Coronary artery (tissue), 2 donors: ENCODE data around the gene OPHN1.
A peak's percentile ranks its signal among the peaks of the same experiment; 100 is the strongest.

Source experiments
- DNase-seq: peaks from one replicate; pipeline ENCODE4 v3.0.0-alpha.2; 2017; ENCODE audit warnings: low spot score
- H3K27ac ChIP-seq, 2 donors: fragments of 200-600 bp; sonication (generic); one replicate each; pipeline ENCODE4 v1.5.1; 2016 to 2019
- H3K4me3 ChIP-seq: fragments of 200-600 bp; sonication (generic); 2 replicates; pipeline ENCODE4 v1.5.1; 2016; ENCODE audit warnings: mild to moderate bottlenecking, moderate library complexity
- CTCF ChIP-seq: fragments of 200-600 bp; sonication (generic); IDR thresholded peaks from one replicate; pipeline ENCODE4 v1.5.1; 2019; ENCODE audit warnings: antibody characterized with exemption

The OPHN1 gene

DNA sequence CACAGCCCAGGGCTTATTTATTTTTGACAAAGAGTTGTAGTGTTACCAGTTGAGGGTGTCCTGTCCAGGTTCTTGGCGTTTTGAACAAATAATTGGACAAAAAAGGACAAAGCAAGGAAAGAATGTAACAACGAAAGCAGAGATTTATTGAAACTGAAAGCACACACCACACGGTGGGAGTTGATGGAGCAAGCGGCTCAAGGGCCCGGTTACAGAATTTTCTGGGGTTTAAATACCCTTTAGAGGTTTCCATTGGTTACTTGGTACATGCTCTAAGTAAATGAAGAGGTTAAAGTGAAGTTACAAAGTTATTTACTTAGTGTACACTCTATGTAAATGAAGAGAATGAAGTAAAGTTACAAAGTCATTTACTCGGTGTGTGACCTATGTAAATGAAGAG is 27.8 kb upstream of the OPHN1 start:
- H3K27ac ChIP-seq, result no peak overlapping the region
- no peak for TF ChIP-seq CTCF
- no peak overlapping the region for H3K4me3 ChIP-seq
- no peak for DNase-seq

DNA sequence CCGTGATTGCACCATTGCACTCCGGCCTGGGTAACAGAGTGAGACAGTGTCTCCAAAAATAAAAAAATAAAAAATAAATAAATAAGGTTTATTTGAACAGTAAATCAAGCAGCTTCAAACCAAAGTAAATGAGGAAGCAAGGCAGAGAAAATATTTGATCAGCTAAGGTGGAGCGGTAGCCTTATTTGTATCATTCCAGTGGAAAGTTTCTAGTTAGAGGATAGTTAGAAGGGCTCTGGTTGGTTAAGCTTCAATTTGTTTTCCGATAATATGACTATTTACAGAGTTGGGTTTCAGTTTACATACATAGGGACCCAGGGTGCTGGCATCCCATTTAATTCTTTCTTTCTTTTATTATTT is 21.8 kb upstream of the OPHN1 start:
- H3K4me3 ChIP-seq, result no peak overlapping the region
- no peak for TF ChIP-seq CTCF
- DNase-seq, result no peak
- H3K27ac ChIP-seq, result no peak overlapping the region

- no peak for DNase-seq
- no peak for TF ChIP-seq CTCF
- no peak overlapping the region for H3K4me3 ChIP-seq
- no peak overlapping the region for H3K27ac ChIP-seq
Measured at GRCh38 chrX:68454476-68455150, 21.3 kb upstream of the OPHN1 start.

GRCh38 chrX:68451720-68452119 is 18.4 kb upstream of the OPHN1 start:
- TF ChIP-seq CTCF, result no peak
- Histone ChIP-seq H3K27ac (no peak overlapping the region), H3K4me3 (no peak overlapping the region)
- DNase-seq, result no peak

DNA sequence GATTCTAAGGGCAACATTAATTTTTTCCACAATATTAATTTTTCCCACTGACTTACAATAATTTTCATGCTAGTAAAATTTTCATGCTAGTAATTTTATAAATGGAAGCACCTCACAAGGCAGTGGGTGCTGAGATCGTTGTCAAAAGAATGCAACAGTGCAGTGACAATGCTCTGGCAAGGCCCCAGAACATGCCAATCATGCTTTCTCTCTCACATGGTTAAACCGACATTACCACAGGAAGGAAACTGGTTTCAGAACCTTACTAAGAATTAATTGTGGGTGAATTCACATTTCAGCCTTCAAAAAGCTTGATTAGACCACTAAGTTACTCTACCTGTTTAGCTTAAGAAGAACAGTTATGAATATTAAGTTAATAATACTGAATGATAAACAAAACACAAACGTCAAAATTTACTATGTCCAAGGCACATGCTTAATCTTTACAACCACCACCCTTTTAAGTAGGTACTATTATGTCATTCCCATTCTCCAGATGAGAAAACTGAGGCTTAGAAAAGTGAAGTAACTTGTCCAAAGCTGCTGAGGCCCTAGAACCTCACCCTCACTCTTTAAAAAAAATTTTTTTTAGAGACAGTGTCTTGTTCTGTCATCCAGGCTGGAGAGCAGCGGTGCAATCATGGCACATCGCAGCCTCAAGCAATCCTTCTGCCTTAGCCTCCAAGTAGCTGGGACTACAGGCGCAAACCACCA is 10.0 kb upstream of the OPHN1 start:
- Histone ChIP-seq H3K27ac (no peak overlapping the region), H3K4me3 (no peak overlapping the region)
- no peak for TF ChIP-seq CTCF
- no peak for DNase-seq

DNA sequence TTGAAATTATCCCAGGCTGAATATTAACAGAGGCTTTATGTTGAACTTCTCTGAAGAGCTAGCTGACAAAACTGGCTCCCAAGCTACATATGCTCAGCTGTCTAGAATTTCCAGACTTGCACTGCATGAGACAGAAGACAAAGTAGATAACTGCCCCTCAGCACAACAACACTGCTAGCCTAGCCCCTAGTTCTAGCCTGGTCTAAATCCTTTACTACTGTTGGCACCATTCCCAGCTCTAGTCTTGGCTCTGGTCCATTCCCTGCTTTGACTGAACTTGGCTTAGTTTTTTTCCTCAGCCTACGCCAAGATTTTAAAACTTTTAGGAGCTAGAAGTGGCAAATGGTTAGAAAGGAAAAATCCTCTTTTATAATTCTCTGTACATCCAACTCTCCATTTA is 7.6 kb upstream of the OPHN1 start:
- DNase-seq, result no peak
- TF ChIP-seq CTCF, result no peak
- H3K27ac ChIP-seq, result peak overlapping the region in 1 of 2 donors; percentile 31
- H3K4me3 ChIP-seq, result no peak overlapping the region

DNA sequence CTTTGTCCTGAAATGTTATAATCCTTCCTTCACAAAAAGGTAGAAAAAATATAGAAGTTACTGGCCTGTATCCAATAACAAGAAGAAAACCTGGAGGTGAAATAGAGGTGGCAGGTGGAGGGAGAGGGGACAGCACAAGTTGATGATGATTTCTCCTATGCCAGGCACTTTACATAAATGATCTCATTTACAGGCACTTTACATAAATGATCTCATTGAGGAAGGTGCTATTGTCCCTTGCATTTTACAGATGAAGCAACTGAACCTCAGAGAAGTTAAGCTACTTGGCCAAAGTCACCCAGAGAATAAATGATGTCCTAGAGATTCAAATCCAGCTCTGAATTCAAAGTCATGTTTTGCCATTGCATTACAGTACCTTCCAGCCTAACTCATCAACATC is 7.1 kb upstream of the OPHN1 start:
- no peak for DNase-seq
- H3K4me3 ChIP-seq, result no peak overlapping the region
- peak overlapping the region in 1 of 2 donors; percentile 31 for H3K27ac ChIP-seq
- TF ChIP-seq CTCF, result no peak
